ENCODE results near the gene ARTN.

ARTN gene

GRCh38 chr1:43973981-43974442, 40.4 kb downstream of the ARTN start:
- DNase-seq = no peak

- peak; percentile 96 for DNase-seq
Observed at GRCh38 chr1:43974443-43975248, 41.0 kb downstream of the ARTN start, which contains the start of gene ATP6V0B. Gene ATP6V0B, plus strand, starts transcription at chr1:43974960. Its CDS starts 81 bp downstream, at chr1:43975041.

DNA sequence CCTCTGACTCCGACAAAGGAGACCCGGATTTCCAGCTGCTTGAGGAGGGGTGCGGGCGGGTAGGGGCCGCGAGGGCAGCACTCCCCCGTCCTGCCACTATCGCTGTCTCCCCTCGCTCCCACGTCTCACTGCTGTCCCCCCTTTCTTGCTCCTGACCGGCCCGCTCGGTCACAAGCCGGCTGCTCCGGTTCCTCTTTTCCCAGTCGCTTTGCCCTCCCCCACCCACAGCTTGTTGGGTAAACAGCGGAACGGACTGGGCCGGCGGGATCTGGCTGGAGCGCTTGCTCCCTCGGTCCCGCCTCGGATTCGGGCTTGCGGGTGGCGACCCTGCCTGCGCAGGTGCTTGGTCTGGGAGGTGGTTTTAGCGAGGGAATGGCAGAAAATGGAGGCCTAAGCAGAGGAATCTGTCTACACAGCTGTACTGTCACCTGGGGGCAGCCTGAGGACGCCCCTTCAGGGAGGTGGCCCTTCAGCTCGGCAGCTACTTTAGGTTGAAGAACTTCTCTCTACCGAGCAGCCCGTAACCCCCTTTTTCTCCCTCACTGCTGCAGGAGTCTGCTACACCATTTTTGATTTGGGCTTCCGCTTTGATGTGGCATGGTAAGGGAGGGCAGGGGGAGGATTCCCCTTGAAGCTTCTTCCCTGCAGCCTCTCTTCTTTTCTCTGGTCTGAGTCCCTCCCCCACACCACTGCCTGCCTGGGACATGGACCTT, 41.8 kb downstream of the ARTN start:
- no peak for DNase-seq

DNA sequence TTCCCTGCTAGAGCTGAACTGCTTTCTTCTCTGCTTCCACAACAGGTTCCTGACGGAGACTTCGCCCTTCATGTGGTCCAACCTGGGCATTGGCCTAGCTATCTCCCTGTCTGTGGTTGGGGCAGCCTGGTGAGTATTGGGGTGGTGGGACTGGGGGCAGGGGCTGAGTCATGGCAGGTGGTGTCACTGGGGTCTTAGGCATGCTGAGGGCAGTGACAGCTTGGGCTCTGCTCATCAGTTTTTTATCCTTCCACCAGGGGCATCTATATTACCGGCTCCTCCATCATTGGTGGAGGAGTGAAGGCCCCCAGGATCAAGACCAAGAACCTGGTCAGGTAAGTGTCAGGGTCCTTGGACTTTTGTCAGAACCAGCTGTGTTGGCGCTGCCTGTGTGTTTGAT, 42.4 kb downstream of the ARTN start:
- no peak for DNase-seq

- DNase-seq = no peak
Observed at GRCh38 chr1:43976890-43977289, 43.3 kb downstream of the ARTN start.

DNA sequence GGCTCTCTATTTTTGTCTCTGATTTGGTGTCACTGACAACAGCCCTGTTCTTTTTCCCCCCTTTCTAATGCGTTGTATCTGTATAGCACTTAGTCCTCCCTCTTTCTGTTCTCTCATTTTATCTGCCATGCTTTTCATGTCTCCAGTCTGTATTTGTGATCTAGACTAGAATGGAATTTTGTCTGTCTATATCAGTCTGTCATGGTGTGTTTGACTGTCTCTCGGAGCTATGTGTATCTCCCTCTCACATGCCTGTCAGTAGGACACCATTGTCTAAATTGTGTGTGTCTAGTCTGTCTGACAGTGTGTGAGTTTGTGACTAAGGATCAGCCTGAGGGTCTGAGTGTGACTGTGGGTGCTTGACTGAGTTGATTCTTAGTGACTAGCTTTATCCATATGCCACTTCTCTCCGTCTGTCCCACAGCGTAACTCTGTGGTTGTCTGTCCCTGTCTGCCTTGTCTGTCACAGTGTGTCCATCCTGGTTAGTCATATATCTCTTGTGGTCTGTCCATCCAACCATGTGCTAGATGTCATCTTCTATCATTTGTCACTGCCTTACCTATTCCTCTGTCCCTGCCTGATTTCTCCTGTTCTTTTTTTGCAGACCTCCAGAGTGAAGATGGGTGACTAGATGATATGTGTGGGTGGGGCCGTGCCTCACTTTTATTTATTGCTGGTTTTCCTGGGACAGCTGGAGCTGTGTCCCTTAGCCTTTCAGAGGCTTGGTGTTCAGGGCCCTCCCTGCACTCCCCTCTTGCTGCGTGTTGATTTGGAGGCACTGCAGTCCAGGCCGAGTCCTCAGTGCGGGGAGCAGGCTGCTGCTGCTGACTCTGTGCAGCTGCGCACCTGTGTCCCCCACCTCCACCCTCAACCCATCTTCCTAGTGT, 44.0 kb downstream of the ARTN start:
- no peak for DNase-seq

DNA sequence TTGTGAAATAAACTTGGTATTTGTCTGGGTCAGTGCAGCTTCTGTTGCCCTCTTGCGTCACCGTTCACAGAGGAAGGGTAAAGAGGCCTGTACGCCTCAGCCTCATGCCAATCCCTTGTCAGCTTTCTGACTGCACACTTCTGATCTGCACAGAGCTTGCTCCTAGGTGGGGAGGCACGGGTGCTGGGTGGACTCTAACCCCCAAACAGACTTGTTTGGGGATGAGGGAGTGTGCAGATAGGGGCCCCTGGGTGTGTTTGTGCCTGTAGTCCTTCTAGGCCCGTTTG, 44.6 kb downstream of the ARTN start:
- DNase-seq = no peak

GRCh38 chr1:43978551-43979260, 45.1 kb downstream of the ARTN start, which contains the start of gene B4GALT2:
Gene B4GALT2, plus strand, starts transcription at chr1:43979210. Its CDS starts 1,951 bp downstream, at chr1:43981161.
- DNase-seq = peak; percentile 57

GRCh38 chr1:43979261-43979527, 45.6 kb downstream of the ARTN start:
- no peak for DNase-seq

DNA sequence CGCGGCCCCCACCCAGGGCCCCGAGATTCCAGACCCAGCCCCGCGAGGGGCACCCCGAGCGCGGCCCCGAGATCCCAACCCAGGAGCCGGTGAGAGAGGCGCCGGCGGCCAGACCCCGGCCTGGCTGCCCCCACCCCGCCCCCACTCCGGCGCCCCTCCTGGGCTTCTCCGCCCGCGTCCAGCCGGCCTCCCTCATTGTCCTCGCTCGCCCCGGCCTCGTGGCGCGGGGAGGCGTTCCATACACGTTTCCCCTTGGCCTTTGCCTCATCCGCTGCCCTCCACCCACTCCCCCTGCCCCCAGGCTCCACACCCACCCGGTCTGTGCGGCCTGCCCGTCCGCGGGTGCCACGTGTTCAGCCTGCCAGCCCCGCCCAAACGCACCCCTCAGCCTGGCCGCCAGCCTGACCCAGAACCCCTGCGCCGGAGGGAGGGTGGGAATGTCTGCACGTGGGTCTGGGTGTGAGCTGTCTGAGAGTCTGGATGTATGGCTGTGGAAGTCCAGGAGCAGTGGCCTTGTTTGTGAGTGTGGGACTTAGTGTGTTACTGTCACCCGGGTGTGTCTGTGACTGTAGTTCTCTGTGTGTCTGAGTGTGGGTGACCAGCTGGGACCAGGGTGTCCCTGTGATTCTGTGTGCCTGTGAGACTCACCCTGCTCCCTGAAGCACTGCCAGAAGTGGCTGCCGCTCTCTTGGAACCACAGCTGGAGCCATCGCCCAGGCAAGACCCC, 46.1 kb downstream of the ARTN start:
- peak; percentile 8 for DNase-seq

DNA sequence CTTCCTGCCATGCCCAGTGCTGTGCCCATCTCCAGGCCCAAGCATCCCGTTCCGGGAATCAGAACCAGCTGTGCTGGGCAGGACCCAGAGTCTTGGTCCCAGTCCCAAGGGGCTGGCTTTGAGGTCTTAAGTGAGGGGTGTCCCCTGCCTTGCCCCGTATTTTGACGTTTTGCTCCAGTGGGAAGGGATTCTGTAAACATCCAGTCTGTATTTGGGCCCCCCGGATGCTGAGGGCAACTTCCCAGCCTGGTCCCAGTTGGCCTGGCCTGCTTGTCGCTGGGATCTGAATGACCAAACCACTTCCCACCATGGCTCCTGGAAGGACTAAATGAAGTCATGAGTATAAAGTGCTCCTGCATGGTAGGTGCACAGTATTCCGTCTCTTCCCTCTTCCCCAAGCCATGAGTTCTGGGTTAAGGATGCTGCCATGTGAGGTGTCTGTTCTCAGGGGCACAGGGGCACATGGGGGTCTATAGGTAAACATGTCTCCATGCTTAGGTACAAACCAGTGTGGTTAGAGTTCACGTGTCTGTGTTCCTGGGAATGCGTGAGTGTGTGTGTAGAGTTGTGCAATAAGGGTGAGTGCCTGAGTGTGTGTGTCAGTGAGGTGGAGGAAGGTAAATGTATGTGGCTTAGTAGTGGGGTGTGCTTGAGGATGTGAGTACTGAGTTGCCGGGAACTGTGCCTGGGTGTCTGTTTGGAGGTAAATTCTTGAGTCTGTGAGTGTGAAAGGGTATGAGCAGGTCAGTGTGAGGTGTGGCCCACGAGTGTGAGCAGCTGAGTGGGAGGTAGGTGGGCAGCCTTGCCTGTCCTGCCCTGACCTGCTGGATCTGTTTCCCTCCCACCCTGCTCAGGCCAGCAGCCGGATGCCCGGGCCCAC, 46.9 kb downstream of the ARTN start:
- DNase-seq = no peak

- no peak for DNase-seq
Observed at GRCh38 chr1:43981135-43981491, 47.5 kb downstream of the ARTN start.

- no peak for DNase-seq
Observed at GRCh38 chr1:43981636-43982035, 48.0 kb downstream of the ARTN start.

- DNase-seq = no peak
Observed at GRCh38 chr1:43982241-43982640, 48.6 kb downstream of the ARTN start.

- no peak for DNase-seq
Observed at GRCh38 chr1:43982808-43983207, 49.2 kb downstream of the ARTN start.

DNA sequence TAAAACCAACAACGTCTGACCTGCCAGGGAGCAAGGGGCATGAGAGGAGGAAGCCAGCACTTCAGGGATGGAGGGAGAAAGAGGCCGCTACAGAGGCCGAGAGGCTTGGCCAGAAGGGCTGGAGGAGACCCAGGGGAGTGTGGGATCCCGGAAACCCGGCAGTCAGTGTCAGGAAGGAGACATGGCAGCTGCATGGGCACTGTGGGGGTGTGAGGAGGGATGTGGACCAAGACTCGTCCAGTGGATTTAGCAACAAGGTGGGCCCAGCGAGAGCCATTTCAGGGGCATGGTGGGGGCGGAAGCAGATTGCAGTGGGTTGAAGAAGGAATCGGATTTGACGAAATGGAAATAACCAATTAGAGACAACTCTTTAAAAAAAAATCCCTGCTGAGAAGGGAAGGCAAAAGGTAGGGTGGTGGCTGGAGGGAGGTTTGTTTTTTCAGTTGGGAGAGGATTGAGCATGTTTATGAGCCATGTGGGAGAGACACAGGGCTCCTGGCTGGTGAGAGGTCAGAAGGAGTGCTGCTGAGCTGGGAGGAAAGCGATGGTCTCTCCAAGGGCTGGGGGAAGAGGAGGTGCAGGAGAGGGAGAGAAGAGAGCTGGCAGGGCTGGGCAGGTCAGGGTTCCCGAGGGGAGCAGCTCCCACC, 49.8 kb downstream of the ARTN start:
- DNase-seq = no peak

DNA sequence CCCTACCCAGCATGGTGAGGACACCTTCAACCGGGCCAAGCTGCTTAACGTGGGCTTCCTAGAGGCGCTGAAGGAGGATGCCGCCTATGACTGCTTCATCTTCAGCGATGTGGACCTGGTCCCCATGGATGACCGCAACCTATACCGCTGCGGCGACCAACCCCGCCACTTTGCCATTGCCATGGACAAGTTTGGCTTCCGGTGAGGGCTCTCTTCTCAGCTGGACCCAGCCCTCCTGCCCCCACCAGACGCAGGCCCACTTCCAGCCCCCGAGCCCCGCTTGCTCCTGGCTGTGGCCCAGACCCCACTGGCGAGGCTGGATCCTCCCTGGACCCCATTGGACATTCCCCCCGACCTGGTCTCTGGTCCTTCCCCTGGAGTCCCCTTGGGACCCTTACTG, 51.3 kb downstream of the ARTN start:
- DNase-seq = no peak

- no peak for DNase-seq
Observed at GRCh38 chr1:43985984-43986595, 52.5 kb downstream of the ARTN start.

DNA sequence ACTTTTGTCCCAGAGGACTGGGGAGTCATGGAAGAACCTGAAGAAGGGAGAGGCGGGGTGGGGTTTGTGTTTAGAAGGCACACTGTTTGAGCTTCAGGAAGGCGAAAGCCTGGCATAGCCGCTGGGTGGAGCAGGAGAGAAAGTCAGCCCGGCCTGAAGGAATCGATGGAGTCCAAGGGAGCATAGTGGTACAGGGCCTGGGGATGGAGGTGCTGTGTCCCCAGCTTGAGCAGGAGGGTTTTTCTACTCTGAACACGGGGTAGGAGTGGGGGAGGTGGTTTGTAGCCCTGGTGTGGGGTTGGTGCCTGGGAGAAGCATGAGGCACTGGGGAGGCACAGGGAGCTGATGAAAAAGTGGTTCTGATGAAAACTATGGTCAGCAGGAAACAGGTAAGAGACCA, 53.1 kb downstream of the ARTN start:
- no peak for DNase-seq

Measured in NCI-H345 (cell line).